Natural killer cell (primary cell): ENCODE data around the gene TAAR8. TPM values are rescaled to one million over a fixed set of nuclear protein-coding genes. Genes with fewer than 3 reads are reported as not detected.

Source experiments
- ATAC-seq, 3 donors: fragments of 150-1000 bp in 2 of 3; fragments of 200-7000 bp in 1 of 3; cut with Tn5 transposase; 1 replicate in 1 of 3; 2 replicates in 2 of 3; pipeline ENCODE4 v1.10.0; 2021; ENCODE audit warnings: mild to moderate bottlenecking in 2 of 3, moderate library complexity in 2 of 3
- DNase-seq, 2 donors: peaks; one replicate each; pipeline versions ENCODE4 v3.0.0 to v3.0.0-alpha.2; 2013 to 2021; ENCODE audit warnings: mixed read lengths in 1 of 2
- H3K27ac ChIP-seq: one replicate; pipeline ENCODE4 v1.5.1; 2013; ENCODE audit warnings: mild to moderate bottlenecking, low read length
- H3K27me3 ChIP-seq: one replicate; pipeline ENCODE4 v1.6.1; 2013; ENCODE audit warnings: low read length; ENCODE audit not compliant: control insufficient read depth, insufficient read depth
- H3K36me3 ChIP-seq: one replicate; pipeline ENCODE4 v1.6.1; 2013; ENCODE audit warnings: low read length; ENCODE audit not compliant: control insufficient read depth, insufficient read depth
- H3K4me1 ChIP-seq: one replicate; pipeline ENCODE4 v1.6.1; 2013; ENCODE audit warnings: low read length; ENCODE audit not compliant: control insufficient read depth, insufficient read depth
- H3K4me3 ChIP-seq: one replicate; pipeline ENCODE4 v1.5.1; 2013; ENCODE audit warnings: low read length
- H3K9me3 ChIP-seq: one replicate; pipeline ENCODE4 v1.6.1; 2013; ENCODE audit warnings: low read length; ENCODE audit not compliant: control insufficient read depth, insufficient read depth
- H3K27ac Mint-ChIP-seq, 2 donors: one replicate each; pipeline ENCODE4 v1.8.0; 2022; ENCODE audit warnings: mild to moderate bottlenecking in 2 of 2, mixed read lengths in 2 of 2, moderate library complexity in 1 of 2
- H3K27me3 Mint-ChIP-seq, 2 donors: one replicate each; pipeline ENCODE4 v1.8.0; 2022; ENCODE audit warnings: low read depth in 2 of 2, mixed read lengths in 2 of 2
- H3K36me3 Mint-ChIP-seq: one replicate; pipeline ENCODE4 v1.8.0; 2022; ENCODE audit warnings: mixed read lengths
- H3K4me1 Mint-ChIP-seq, 2 donors: one replicate each; pipeline ENCODE4 v1.8.0; 2022; ENCODE audit warnings: mixed read lengths in 2 of 2
- H3K4me3 Mint-ChIP-seq: one replicate; pipeline ENCODE4 v1.8.0; 2022; ENCODE audit warnings: mild to moderate bottlenecking, moderate library complexity, mixed read lengths
- H3K9me3 Mint-ChIP-seq, 2 donors: one replicate each; pipeline ENCODE4 v1.8.0; 2022; ENCODE audit warnings: mixed read lengths in 2 of 2
- CTCF ChIP-seq: fragments of 200-600 bp; IDR thresholded peaks from one replicate; pipeline ENCODE4 v1.8.0; 2022; ENCODE audit warnings: antibody characterized with exemption
- WGBS: methylation state at CpG from one replicate; pipeline ENCODE4 v1.1.7; 2013; ENCODE audit warnings: missing lambda C conversion rate; ENCODE audit not compliant: insufficient coverage; 5-methylcytosine and 5-hydroxymethylcytosine counted together
- intact Hi-C: fragments of 100-400 bp; cut with micrococcal nuclease; formaldehyde crosslinking; loops from one replicate; pipeline ENCODE4 v1.14.2; 2022
- total RNA-seq, 4 donors: library from RNA; stranded (reverse); fragments of 120-200 nt in 1 of 4; gene quantifications; one replicate each; pipeline versions ENCODE4 v1.2.3 to v1.2.4, GENCODE V29; 2013 to 2022

The TAAR8 gene
- total RNA-seq, 3 donors from 2014 or later (not counting 1 experiment from before 2014, with no cell fraction given): not detected

GRCh38 chr6:132513831-132514545 is 38.5 kb upstream of the TAAR8 start:
- Mint-ChIP-seq H3K9me3 (no peaks in the 10 kb centered on the region), H3K27me3 (peaks cover 8% of the 10 kb centered on the region in 2 donors), H3K4me1 (peaks cover 31 to 39% of the 10 kb centered on the region in 2 donors), H3K4me3 (peak overlapping the region; percentile 99), H3K36me3 (no peaks in the 10 kb centered on the region), H3K27ac (peak overlapping the region in 1 of 2 donors; percentile 86)
- ATAC-seq (no peak), DNase-seq (no peak)
- H3K4me3 ChIP-seq: no peak overlapping the region
- H3K9me3 ChIP-seq: no peaks in the 10 kb centered on the region
- H3K36me3 ChIP-seq: no peaks in the 10 kb centered on the region
- H3K27me3 ChIP-seq: no peaks in the 10 kb centered on the region
- intact Hi-C loops: loop anchor here (5.0 kb wide), 1 partner anchor 298 kb away; the partner anchor contains the start of gene RPS12
- TF ChIP-seq CTCF: no peak
- peak overlapping the region; percentile 66 for H3K27ac ChIP-seq
- H3K4me1 ChIP-seq: peaks cover 5% of the 10 kb centered on the region
- WGBS: 39% methylated on average over 3 of the region's 3 CpGs

GRCh38 chr6:132515386-132515785 is 37.1 kb upstream of the TAAR8 start:
- H3K36me3 Mint-ChIP-seq: no peaks in the 10 kb centered on the region
- Histone ChIP-seq H3K27me3 (no peaks in the 10 kb centered on the region), H3K9me3 (no peaks in the 10 kb centered on the region), H3K4me1 (peaks cover 5% of the 10 kb centered on the region), H3K4me3 (no peak overlapping the region), H3K36me3 (no peaks in the 10 kb centered on the region), H3K27ac (no peak overlapping the region)
- intact Hi-C loops: no loop called here
- H3K4me3 Mint-ChIP-seq: peak overlapping the region; percentile 35
- no peaks in the 10 kb centered on the region for H3K9me3 Mint-ChIP-seq
- no peak for TF ChIP-seq CTCF
- no peak for DNase-seq
- H3K27me3 Mint-ChIP-seq: peaks cover 8 to 15% of the 10 kb centered on the region in 2 donors
- 50% methylated on average over 2 of the region's 2 CpGs for WGBS
- no peak overlapping the region for H3K27ac Mint-ChIP-seq
- ATAC-seq: no peak
- H3K4me1 Mint-ChIP-seq: peaks cover 30 to 31% of the 10 kb centered on the region in 2 donors

GRCh38 chr6:132520953-132521352 is 31.5 kb upstream of the TAAR8 start:
- H3K27me3 ChIP-seq: peaks cover 2% of the 10 kb centered on the region
- no peak for TF ChIP-seq CTCF
- ATAC-seq (no peak), DNase-seq (no peak)
- H3K4me1 ChIP-seq: no peaks in the 10 kb centered on the region
- WGBS: no CpG with 5 or more reads among the region's 2 CpGs
- no peak overlapping the region for H3K27ac ChIP-seq
- Mint-ChIP-seq H3K9me3 (no peaks in the 10 kb centered on the region), H3K36me3 (no peaks in the 10 kb centered on the region), H3K27me3 (peaks cover 27 to 57% of the 10 kb centered on the region in 2 donors), H3K4me1 (no peaks in the 10 kb centered on the region), H3K4me3 (no peak overlapping the region), H3K27ac (no peak overlapping the region)
- H3K36me3 ChIP-seq: no peaks in the 10 kb centered on the region
- no peaks in the 10 kb centered on the region for H3K9me3 ChIP-seq
- no peak overlapping the region for H3K4me3 ChIP-seq
- intact Hi-C loops: no loop called here

DNA sequence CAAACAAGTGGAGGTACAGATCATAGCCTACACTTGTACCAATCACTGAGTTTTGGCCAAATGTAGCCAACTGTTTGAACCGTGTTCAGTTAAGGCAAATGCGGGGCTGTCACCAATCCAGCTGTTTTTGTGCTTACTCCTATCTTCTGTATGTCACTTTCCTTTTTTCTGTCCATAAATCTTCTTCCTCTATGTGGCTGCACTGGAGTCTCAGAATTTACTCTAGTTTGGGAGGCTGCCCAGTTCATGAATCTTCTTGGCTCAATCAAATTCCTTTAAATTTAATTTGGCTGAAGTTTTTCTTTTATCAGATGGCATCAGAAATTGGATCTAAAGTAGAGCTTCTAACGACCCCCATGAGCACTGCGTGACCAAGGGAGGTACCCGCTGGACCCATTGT is 27.8 kb upstream of the TAAR8 start:
- no peaks in the 10 kb centered on the region for H3K36me3 Mint-ChIP-seq

More for the DNA sequence above, 27.8 kb upstream of the TAAR8 start:
- H3K4me3 Mint-ChIP-seq: no peak overlapping the region
- Histone ChIP-seq H3K4me1 (no peaks in the 10 kb centered on the region), H3K9me3 (no peaks in the 10 kb centered on the region), H3K36me3 (no peaks in the 10 kb centered on the region), H3K27ac (no peak overlapping the region), H3K4me3 (no peak overlapping the region), H3K27me3 (peaks cover 4% of the 10 kb centered on the region)
- intact Hi-C loops: no loop called here
- no peak overlapping the region for H3K27ac Mint-ChIP-seq
- no peak for TF ChIP-seq CTCF
- H3K9me3 Mint-ChIP-seq: no peaks in the 10 kb centered on the region
- DNase-seq: no peak
- no peak for ATAC-seq
- H3K4me1 Mint-ChIP-seq: no peaks in the 10 kb centered on the region
- 94% methylated on average over 5 of the region's 5 CpGs for WGBS
- H3K27me3 Mint-ChIP-seq: peaks cover 34 to 60% of the 10 kb centered on the region in 2 donors
